Left kidney (tissue), 2 donors: Measurements from ENCODE around the gene TIMP4. TPM values are rescaled to one million over a fixed set of nuclear protein-coding genes. Genes with fewer than 3 reads are reported as not detected.

Experiments used
- DNase-seq: peaks from one replicate; pipeline ENCODE4 v3.0.0-alpha.2; 2013
- polyA plus RNA-seq: library from polyadenylated mRNA; unstranded; fragments of 120-200 nt; gene quantifications from one replicate; pipeline ENCODE4 v1.2.1, GENCODE V29; 2013; ENCODE audit not compliant: insufficient read length

The TIMP4 gene
- polyA plus RNA-seq, 1 donor, result 1.0 TPM

DNA sequence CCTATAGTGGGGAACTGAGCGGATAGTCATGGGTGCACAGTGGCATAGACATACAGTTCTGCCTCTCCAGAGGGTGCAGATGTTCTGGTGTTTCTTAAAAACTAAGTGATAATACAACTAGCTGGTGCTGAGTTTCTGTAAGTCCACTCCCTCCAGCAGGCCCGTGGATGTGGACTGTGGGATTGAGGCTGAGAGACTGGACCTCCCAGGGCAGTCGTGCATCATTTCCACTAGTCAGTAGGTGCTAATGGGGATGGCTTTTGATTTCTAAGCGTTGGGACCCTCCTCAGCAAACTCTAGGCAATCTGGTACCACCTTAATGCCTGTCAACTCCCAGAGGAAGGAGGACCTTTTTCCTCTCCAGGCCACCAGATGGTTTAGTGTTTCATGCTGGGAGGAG is 27.3 kb upstream of the TIMP4 start:
- DNase-seq, result no peak

DNA sequence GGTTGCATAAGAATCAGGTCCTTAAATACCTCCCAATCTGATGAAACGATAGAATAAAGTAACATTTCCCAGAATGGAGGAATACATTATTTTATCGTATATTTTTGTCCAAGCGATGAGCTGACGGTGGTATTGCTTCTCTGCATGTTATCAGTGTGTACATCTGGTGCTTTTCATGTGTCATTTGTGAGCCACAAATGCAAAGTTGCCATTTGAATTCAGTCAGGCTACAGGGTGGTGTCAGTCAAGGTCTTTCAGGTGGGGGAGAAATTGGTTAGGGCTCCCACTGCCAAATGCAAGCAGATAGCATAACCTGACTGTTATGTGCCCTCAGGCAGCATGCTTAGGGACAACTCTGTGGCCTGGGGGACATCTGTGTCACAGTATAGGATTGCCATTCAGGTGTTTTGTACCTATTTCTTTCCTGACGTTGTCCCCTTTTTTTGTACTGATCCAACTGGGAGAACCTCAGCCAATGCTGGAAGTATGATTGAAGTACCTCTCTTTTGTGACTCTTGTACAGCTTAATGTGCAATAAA is 26.5 kb upstream of the TIMP4 start:
- DNase-seq, result no peak

DNA sequence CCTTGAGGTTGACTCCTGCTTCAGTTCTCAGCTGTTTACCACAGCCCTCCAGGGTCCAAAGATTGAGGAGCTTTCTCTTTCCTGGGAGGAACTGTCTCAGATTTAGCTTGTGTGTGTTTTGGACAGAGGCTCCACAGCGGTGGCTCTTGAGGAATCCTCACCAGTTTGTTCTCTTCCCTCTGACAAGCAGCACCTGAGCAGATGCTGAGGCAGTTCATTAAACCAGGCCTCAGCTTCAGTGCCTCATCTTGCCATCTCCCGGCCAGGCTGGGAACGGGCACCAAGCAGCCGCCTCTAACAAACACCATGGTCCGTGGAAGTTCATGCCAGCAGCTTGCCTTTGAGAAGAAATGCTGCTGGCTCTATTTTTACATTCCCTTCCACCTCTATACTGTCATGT is 25.8 kb upstream of the TIMP4 start:
- DNase-seq, result no peak

DNA sequence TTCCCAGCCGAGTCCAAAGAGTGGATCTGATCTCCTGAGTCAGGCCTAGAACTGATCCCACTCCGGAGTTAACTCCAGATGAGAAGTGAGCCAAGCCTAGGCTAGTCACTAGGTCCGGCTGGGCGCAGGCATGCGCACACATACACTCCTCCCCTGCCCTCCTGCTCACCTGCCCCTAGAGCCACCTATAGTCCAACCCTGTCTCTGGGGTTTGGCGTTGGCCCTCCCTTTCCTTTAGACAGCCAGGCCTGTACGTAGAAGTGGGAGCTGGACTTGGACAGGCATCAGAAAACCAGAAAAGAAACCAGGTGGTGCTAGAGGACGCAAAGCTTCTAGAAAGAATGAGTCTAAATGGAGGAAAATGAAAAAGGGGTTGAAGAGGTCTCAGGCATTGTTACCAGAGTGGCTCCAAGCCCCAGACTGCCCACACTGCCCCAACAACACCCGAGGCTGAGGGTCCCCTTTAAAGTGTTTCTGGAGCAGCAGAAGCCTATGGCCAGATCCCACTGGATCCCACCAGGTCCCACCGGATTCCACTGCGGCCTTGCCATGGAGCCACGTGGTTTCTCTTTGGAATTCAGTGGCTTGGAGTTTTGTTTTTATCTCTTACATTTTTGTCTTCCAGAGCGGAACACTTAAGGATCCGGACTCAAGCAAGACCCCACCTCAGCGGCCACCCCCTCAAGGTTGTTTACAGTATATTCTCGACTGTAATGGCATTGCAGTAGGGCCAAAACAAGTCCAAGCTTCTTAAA is 24.2 kb upstream of the TIMP4 start:
- DNase-seq, result no peak

DNA sequence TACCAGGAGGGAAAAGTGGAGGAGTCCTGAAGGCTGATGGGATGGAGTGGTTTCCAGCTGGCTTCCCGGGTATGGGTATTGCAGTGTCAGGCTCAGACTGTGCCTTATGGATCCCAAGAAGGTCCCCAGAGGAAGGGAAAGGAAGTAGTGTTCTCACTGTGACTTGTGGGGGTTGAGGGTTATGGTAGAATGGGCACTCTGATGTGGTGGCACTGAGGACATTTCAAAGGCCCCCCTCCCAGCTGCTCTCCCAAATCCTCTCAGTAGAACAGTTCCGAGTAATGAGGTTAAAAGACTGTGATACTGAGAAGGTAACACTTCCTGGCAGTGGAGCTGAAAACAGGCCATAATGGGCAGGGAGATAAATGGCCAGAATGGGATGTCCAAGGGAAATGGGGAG is 23.1 kb upstream of the TIMP4 start:
- DNase-seq, result no peak

DNA sequence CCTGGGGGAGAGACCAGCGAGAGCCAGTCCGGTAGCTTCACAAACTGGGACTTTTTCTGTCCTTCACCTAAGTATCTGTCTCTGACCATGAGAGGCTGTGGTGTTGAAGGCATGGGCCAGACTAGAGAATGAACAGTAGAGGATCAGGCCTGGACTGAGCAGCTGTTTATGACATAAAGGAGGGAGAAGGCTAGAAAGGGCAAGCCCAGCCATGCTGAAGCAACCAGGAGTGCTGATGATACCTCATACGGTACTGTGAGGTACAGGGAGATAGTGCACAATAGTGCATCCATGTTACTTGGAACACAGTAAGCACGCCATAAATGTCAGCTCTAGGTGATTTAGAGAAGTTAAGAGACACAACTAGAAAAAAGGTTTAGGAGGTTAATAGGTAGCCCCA is 22.6 kb upstream of the TIMP4 start:
- DNase-seq, result no peak

DNA sequence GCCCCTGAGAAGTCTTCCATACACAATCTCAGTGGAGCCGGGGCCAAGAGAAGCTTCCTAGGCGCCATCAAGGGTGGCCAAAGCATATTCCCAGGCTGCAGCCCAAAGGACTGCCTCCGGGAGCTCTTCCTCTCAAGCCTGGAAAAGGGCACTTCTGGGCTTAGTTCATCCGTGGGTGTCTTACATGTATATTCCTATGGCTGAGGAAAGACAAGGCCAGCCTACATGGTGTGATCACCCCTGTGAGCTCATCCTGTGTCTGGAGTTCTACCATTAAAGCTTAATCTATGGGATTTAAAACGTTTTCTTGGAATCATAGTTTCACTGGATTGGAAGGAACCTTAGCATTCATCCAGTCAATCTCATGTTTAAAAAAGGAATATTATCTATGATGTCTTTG is 21.9 kb upstream of the TIMP4 start:
- no peak for DNase-seq

DNA sequence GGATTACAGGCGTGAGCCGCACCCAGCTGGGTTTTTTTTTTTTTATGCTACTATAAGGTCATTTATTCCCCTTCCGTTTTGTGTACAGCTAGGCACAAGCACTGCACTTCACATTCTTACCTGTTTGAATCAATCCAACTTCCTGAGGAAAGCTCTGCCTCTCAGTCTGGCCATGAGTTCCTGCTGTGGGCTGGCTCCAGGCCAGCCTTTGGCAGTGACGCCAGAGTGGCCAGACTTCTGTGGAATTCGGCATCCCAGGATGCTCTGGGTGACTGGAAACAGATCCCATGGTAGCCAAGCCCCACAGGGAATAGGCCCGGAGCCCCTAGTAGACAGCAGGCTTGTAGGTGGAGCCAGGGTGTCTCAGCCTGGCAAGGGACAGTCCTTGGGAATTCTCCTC is 21.5 kb upstream of the TIMP4 start:
- no peak for DNase-seq

DNA sequence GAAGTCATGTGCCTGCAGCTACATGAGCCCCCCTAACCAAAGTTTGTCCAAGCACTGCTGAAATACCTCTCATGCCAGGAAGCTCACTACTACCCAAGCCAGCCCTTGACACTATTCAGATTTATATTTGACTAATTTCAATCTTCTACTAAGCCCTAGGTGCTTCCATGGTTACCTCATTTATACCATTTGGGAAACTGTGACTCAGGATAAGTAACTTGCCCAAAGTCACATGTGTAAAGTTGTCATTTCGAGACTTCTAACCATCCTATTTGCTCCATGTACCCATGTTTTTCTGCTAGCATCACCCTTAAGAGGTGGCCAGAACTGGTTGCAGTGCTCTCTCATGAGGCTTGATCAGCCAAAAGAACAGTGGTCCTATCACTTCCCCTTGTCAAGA is 20.7 kb upstream of the TIMP4 start:
- DNase-seq, result no peak

DNA sequence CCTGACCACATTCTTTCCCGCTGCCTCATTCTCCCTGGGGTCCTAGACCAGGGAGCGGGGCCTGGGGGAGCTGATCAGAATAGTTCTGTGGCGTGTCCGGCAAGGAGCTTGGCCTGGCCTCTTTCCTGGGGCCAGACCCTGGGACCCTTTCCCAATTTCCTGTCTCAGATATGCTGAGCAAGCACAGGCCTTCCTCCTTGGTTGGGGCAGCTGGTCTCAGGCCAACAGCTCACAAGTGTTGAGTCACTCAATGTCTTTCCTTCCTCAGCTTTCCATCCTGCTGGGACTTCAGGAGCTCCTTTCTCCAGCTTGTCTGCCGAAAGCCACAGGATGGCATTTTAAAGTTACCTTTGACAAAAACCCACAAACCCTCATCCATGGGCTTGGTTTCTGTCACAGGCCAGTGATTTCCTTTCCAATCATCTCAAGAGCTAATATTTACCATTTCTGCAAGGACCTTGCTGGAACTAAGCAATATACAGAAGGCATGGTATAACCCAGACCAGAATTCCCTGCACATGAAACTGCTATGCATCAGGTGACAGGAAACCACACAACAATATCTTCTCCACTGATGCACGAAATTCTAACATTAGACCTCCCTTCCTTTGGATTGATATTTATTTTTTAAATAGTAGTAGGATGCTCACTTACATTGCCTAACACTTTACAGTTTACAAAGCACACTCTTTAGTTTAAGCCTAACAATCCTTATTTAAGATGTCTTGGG is 19.5 kb upstream of the TIMP4 start:
- no peak for DNase-seq

DNA sequence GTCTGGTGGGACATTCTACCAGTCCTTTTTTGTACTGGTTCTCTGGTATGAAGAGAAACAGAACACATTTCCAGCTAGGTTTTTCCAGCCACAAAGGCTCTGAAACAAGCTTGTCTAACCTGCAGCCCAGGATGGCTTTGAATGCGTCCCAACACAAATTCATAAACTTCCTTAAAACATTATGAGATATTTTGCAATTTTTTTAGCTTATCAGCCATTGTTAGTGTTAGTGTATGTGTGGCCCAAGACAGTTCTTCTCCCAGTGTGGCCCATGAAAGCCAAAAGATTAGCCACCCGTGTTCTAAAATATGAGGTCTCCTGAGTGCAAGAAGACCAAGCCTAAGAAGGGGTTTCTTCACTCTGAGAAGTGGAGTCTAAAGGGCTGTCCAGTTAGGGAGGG is 18.4 kb upstream of the TIMP4 start:
- DNase-seq, result no peak

DNA sequence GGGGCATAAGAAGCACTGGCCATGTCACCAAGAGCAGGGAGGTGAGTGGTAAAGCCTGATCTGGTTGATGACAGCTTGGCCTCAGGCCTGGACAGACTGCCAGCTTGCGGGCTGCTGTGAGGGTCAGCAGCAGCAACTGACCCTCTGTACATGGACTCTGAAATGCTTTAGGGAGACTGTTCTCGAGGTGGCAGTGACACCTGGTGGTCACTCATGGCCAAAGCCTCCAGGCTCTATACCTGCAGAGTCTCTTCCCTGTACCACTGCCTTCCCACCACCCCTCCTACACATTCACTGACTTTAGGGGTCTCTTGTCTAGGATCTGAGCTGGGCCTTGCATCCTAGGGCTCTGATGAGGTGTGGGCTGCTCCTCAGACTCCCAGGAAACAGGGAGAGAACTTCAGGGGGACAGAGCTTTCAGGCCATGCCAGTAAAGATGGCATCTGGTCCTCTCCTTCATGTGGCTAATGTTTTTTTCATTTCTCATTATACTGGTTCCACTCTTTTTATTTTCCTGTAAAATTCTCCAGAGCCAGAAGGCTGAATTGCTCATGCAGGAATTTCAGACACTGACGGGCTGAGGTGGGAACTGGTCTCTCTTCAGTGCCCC is 17.2 kb upstream of the TIMP4 start:
- DNase-seq, result no peak

DNA sequence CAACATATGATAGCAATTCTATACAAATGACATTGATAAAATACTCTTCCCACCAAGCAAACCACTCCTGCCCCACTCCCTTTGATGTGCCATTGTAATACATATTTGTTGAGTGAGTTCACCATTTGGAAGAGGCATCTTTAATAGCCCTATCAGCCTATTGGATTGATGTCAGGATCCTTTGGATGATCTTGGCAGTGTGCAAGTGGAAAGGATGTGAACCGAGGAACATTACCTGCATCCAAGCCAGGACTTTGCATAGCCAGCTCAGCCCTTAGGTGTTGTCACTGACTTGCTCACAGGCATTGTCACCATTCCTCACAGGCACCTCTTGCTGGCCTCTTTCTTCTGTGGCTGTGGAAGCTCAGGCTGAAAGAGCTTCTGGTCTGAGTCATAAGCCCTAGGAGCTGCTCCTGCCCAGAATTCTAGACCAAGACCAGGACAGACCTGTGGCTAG is 16.5 kb upstream of the TIMP4 start:
- no peak for DNase-seq

DNA sequence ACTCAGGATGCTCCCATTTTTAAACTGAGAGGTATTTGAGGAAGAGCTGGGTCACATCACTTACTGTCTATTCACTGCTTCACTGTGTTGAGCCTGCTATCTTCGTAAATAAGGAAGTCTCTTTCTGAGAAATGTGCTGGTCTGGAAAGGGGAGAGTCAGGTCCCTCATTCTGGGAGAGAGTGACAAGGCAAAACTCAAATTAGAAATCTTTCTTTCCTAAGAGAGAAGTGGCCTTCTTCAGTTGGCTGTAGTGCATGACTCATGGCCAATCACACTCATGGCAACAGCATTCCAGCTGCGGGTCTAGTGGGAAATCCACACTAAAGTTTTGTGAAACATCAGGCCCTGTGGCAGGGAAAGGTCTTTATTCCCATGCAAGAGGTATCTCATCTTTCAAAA is 11.5 kb upstream of the TIMP4 start:
- DNase-seq, result no peak

DNA sequence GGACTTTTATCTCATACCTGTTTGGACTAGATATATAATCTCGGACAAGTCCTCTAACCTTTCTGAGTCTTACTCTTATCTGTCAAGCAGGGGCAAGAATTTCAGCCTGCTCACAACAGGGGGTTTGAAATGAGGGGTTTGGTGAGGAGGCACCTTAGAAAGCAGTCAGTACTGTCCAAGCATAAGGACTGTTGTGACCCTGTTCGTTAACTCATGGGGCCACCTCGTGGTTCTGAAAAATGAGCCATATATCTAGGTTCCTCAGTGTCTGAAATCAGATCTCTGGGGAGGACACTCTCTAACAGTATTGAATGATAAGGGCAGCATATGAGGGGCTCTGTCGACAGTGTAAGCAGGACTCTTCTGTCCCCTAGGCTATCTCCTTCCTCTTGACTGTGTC is 7.2 kb upstream of the TIMP4 start:
- DNase-seq, result no peak

DNA sequence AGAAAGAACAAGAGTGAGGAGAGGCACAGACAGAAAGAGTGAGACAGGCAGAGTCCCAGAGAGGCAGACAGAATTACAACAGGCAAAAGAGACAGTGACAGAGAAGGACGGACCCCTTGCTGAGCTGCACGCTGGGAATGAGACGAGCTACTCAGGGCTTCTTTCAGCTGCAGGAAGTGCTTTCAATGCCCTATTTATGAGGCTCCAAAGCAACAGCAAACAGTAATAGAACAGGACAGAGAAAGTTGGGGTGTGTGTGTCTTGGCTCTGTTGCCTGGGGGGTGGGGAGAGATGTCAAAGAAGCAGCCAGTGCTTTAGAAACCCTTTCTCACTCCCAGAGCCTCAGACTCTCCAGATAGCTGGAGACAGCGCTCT is 502 bp upstream of the TIMP4 start:
- no peak for DNase-seq

DNA sequence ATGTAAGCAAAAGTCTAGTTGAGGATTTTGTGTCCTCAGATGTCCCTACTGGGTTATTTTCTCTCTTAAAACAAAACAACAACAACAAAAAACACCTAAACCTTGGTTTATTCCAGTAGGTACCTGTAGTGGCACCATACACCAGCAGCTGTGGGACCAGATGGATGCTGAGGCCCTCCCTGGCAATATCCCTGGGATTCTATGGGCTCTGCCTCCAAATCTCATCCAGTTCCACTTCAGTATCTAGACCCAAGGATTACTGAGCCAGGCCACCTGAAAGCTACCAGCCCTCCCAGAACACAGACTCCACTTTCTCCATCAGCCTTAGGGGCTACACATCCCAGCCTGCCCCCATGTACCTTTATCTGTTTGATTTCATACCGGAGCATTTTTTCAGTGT is 1.7 kb downstream of the TIMP4 start:
- no peak for DNase-seq

DNA sequence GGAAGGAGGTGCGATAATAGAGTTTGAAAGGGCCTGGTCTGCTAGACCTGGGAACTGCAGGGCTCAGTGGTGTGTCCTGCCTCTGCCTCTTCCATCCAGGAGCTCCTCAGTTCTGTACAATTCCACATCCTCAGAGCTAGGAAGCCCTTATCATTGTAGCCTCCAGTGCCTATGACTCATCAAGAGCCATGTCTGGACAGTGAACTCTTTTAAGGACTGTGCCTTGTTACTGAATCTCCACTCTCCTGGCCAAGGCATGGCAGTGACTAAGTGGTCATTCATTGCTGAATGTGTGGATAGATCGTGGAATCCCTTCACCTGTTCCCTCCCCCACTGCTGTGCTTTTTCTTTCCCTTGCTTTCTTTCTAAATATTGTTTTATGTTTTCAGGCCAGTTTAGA is 2.9 kb downstream of the TIMP4 start:
- DNase-seq, result no peak

DNA sequence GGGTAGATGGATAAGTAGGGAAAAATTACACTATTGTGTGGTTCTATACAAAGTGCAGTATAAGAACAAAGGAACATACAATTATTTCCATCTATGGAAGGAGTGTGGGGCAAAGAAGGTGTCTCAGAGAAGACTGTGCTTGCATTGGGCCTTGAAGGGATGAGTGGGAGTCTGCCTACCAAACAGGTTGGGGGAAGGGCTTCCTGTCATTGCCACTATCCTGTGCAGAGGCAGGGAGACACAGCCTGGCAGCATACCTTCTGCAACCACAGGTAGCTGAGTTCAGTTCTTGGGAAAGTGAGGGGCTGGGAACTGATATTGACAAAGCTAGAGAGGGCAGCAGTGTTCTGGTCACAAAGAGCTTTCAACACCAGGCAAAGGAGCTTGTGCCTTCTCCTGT is 3.4 kb downstream of the TIMP4 start:
- DNase-seq, result no peak

DNA sequence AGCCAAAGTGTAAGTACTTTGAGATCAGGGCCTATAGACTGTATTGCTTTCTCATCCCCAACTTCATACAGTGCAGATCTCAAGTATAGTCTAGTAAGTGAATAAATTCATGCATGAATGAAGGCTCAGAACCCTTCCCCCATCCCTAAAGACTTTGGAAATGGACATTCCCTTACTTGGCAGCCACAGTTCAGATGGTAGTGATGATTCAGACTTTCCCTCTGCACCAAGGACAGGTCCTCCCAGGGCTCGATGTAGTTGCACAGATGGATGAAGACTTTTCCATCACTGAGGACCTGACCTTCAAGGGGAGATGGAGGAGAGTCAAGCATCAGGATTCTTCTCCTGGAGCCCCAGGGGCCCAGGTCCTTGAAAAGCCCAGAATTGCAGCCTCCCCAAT is 4.6 kb downstream of the TIMP4 start:
- DNase-seq, result no peak

DNA sequence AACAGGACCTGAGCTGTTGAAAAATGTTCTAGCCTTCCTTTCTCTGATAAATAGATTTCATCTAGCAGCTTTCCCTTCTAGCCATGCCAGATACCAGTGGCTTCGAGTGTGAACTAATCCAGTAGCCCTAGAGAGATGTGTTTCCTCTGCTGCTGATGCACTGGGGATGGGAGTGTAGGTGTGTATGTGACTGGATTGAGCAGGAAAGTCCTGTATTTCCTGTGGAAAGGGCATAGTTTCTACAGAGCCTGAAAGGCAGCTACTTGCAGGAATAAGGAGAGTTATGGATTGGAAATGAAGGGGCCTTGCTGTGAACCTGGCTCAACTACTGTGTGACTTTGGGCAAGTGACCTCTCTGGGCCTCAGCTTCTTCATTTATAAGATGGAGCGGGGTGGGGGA is 8.6 kb downstream of the TIMP4 start:
- DNase-seq, result no peak

DNA sequence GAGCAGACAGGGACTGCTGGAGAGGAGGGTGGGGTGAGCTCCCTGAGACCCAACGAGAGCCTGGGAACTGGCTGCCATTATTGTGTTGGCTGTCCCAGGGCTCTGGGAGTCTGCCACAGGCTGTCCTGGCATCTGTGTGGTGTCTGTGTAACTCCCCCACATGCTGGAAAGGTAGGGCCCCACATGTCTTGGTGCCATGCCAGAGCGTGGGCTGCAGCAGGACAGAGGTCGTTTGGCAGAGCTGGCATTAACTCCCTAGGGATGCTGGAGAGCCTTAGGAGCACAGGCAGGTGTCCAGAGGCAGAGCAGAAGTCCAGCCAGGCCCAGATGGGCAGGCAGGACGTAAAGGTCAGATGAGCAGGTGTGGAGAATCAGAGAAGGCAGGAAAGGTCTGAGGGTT is 9.7 kb downstream of the TIMP4 start:
- no peak for DNase-seq

DNA sequence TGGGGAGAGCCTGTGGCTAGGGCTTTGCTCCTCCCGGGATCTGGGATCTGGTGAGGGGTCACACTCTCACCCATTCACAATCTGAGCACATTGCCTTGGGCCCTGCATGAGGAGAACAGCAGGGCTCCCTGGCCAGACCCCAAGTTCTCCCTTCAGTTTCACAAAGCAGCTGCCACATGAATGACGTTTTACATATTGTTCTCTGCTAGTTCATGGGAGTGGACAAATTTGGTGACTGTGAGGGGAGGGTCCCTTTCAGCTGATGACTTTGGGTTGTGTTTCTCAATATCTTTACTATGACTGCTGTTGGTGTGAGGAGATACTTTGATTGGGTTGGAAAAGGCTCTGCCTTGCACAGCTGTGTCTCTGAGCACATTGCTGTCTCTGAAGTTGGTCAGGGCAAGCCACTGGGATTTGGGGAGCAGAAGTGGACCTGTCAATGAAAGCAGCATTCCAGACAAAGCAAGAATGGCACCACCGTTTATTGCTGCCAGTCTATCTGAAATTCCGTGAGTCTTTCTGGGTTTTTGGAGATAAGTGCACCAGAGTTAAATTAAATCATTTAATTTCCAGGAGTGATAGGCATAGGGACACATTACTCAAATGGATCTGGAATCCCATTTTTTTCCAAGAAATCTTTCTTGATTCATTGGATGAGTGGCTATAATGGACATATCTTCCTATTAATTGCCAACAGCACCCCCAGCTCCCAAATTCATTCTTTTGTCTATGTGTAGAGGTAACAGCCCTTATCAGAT is 10.3 kb downstream of the TIMP4 start:
- no peak for DNase-seq
